Activated CD4-positive, alpha-beta T cell treated with anti-CD3 and anti-CD28 coated beads, Interleukin-2, amount 10 ng/mL, durations not matched to agents 7 days and 5 days (primary cell): ENCODE measurements around the gene CNTFR. TPM values are rescaled to one million over a fixed set of nuclear protein-coding genes. Genes with fewer than 3 reads are reported as not detected.
"Not testable (repeated sequence)": the region's sequence is repeated elsewhere in the genome, so short reads cannot be mapped to it uniquely, and the experiment has no call there.

Source experiments
- CTCF ChIA-PET: fragments of 350-600 bp; sonication (Branson Sonifier 250); formaldehyde crosslinking; loops from one replicate; lab custom pipeline; 2021; ENCODE audit warnings: antibody characterized with exemption; lab: Charles Lee
- POLR2A ChIA-PET: fragments of 350-600 bp; sonication (Branson Sonifier 250); formaldehyde crosslinking; loops from one replicate; lab custom pipeline; 2021; ENCODE audit warnings: antibody characterized with exemption; lab: Charles Lee
- DNase-seq: peaks from one replicate; pipeline ENCODE4 v3.0.0-alpha.2; 2020
- H3K27ac Mint-ChIP-seq: one replicate; pipeline ENCODE4 v1.8.0; 2021; ENCODE audit warnings: mild to moderate bottlenecking, moderate library complexity, mixed read lengths
- H3K27me3 Mint-ChIP-seq: one replicate; pipeline ENCODE4 v1.8.0; 2021; ENCODE audit warnings: mixed read lengths
- H3K36me3 Mint-ChIP-seq: one replicate; pipeline ENCODE4 v1.8.0; 2021; ENCODE audit warnings: low read depth, mixed read lengths
- H3K4me1 Mint-ChIP-seq: one replicate; pipeline ENCODE4 v1.8.0; 2021; ENCODE audit warnings: mixed read lengths
- H3K4me3 Mint-ChIP-seq: one replicate; pipeline ENCODE4 v1.8.0; 2021; ENCODE audit warnings: mild to moderate bottlenecking, moderate library complexity, mixed read lengths
- H3K9me3 Mint-ChIP-seq: one replicate; pipeline ENCODE4 v1.8.0; 2021; ENCODE audit warnings: mixed read lengths
- total RNA-seq, 2 experiments: library from RNA; stranded (reverse); gene quantifications; one replicate each; pipeline ENCODE4 v1.2.3, GENCODE V29; 2021

Gene CNTFR
- total RNA-seq, 2 experiments from 2014 or later: not detected

DNA sequence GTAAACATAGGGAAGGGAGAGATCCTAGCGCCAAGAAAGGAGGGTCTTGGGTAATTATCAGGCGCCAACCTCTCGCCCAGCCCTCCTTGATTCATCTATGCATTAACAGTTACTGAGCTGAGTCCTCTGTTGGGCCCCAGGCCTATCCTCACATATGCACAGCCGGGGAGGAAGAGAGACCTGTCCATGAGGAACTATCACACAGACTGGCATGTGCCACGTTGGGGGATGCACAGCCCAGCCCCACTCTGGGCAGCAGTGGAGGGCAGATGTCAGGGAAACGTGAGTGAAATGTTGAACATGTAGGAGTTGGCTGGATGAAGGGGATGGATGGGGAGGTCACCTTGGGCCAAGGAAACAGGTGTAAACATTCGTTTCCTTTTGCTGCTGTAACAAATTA, 48.0 kb downstream of the CNTFR start:
- Mint-ChIP-seq H3K4me1 (no peaks in the 10 kb centered on the region), H3K27ac (no peak overlapping the region), H3K9me3 (no peaks in the 10 kb centered on the region), H3K36me3 (no peaks in the 10 kb centered on the region), H3K4me3 (no peak overlapping the region), H3K27me3 (peaks cover 17% of the 10 kb centered on the region)
- ChIA-PET CTCF (no interaction called here), POLR2A (no interaction called here)
- DNase-seq: no peak

- POLR2A ChIA-PET: no interaction called here
Observed at GRCh38 chr9:34540827-34541226, 48.7 kb downstream of the CNTFR start.

GRCh38 chr9:34536685-34537084, 52.8 kb downstream of the CNTFR start:
- no peaks in the 10 kb centered on the region for H3K36me3 Mint-ChIP-seq
- H3K27me3 Mint-ChIP-seq: peaks cover 12% of the 10 kb centered on the region
- H3K27ac Mint-ChIP-seq: no peak overlapping the region
- no peaks in the 10 kb centered on the region for H3K4me1 Mint-ChIP-seq
- no peak for DNase-seq
- no peaks in the 10 kb centered on the region for H3K9me3 Mint-ChIP-seq
- POLR2A ChIA-PET: no interaction called here
- no peak overlapping the region for H3K4me3 Mint-ChIP-seq
- CTCF ChIA-PET: interaction anchor here (1.0 kb wide), 1 partner anchor 26 kb away, joined by 3 read pairs; no protein-coding TSS in a partner anchor

More at GRCh38 chr9:34540827-34541226, 48.7 kb downstream of the CNTFR start:
- Mint-ChIP-seq H3K4me3 (no peak overlapping the region), H3K36me3 (no peaks in the 10 kb centered on the region), H3K4me1 (no peaks in the 10 kb centered on the region), H3K27me3 (peaks cover 18% of the 10 kb centered on the region), H3K9me3 (no peaks in the 10 kb centered on the region), H3K27ac (no peak overlapping the region)
- DNase-seq: no peak
- CTCF ChIA-PET: interaction anchor here (0.6 kb wide), 1 partner anchor 1087 kb away, joined by 3 read pairs; no protein-coding TSS in a partner anchor

- DNase-seq, POLR2A ChIA-PET, H3K36me3 Mint-ChIP-seq, H3K27ac Mint-ChIP-seq, H3K9me3 Mint-ChIP-seq, H3K4me1 Mint-ChIP-seq, H3K4me3 Mint-ChIP-seq: not testable (repeated sequence)
- CTCF ChIA-PET: interaction anchor here (1.4 kb wide), 1 partner anchor 25 kb away, joined by 3 read pairs; no protein-coding TSS in a partner anchor
- peaks cover 42% of the 10 kb centered on the region for H3K27me3 Mint-ChIP-seq
Observed at GRCh38 chr9:34532041-34532440, 57.5 kb downstream of the CNTFR start.

DNA sequence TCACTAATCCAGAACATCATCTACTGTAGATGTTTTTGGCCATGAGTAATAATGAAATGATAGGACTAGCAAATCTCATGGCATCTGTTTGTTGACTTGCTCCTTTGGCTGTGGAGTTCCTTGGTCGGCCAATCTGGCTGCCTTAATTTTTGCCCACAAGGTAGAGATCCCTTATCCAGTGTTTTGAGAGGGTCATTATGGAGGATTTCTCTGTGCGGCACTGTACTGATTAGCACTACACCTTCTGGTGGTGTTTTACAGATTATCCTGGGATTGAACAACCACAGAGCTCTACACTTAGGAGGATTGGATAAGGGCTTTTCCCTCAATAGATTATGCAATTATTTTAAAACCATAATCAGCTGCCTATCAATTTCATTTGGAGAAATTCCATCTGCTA, 63.5 kb downstream of the CNTFR start:
- no peak overlapping the region for H3K27ac Mint-ChIP-seq
- CTCF ChIA-PET: no interaction called here
- H3K4me1 Mint-ChIP-seq: peaks cover 22% of the 10 kb centered on the region
- H3K36me3 Mint-ChIP-seq: no peaks in the 10 kb centered on the region
- no peak for DNase-seq
- no peaks in the 10 kb centered on the region for H3K9me3 Mint-ChIP-seq
- H3K27me3 Mint-ChIP-seq: peaks cover 54% of the 10 kb centered on the region
- H3K4me3 Mint-ChIP-seq: no peak overlapping the region
- POLR2A ChIA-PET: no interaction called here

DNA sequence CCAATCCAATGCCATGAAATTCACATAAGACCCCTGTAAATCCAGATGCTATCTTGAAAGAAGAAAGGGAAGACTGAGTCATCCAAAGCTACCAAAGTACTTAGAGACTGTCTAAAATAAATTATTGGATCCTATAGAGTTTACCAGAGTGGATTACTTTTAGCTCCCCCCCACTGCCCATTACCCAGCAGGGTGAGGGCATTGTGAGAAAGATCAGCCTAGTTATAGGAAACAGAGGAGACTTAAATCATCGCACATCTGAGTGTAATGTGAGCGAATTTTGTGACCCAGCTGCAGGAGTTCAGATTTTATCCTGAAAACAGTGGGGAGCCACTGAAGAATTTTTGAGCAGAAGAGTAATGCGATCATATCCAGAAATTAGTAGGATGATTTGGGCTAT, 65.2 kb downstream of the CNTFR start:
- H3K9me3 Mint-ChIP-seq: no peaks in the 10 kb centered on the region
- no peaks in the 10 kb centered on the region for H3K36me3 Mint-ChIP-seq
- H3K4me1 Mint-ChIP-seq: peaks cover 22% of the 10 kb centered on the region
- DNase-seq: no peak
- H3K4me3 Mint-ChIP-seq: no peak overlapping the region
- no peak overlapping the region for H3K27ac Mint-ChIP-seq
- ChIA-PET POLR2A (interaction anchor here (0.5 to 0.6 kb wide), 2 partner anchors 57 to 1464 kb away, joined by 3 to 4 read pairs; no protein-coding TSS in a partner anchor), CTCF (interaction anchor here (0.6 to 2.7 kb wide), 6 partner anchors 9 to 495 kb away, joined by 3 to 10 read pairs (median 5); no protein-coding TSS in a partner anchor)
- H3K27me3 Mint-ChIP-seq: peaks cover 46% of the 10 kb centered on the region

GRCh38 chr9:34522971-34523797, 66.3 kb downstream of the CNTFR start, which contains the start of gene ENHO:
TSS of gene ENHO (minus strand) at chr9:34522990. CDS start at chr9:34521695, 1,295 bp downstream.
- no peak within 1 kb of the TSS for H3K27ac Mint-ChIP-seq
- CTCF ChIA-PET: interaction anchor here (0.6 to 2.7 kb wide), 6 partner anchors 8 to 494 kb away, joined by 3 to 10 read pairs (median 4); no protein-coding TSS in a partner anchor
- peaks cover 40% of the 10 kb centered on the region for H3K27me3 Mint-ChIP-seq
- peak; percentile 85 for DNase-seq
- peak within 1 kb of the TSS; percentile 61 for H3K4me3 Mint-ChIP-seq
- H3K9me3 Mint-ChIP-seq: no peaks in the 10 kb centered on the region
- H3K4me1 Mint-ChIP-seq: peaks cover 22% of the 10 kb centered on the region
- POLR2A ChIA-PET: no interaction called here
- H3K36me3 Mint-ChIP-seq: no peaks in the 10 kb centered on the region

DNA sequence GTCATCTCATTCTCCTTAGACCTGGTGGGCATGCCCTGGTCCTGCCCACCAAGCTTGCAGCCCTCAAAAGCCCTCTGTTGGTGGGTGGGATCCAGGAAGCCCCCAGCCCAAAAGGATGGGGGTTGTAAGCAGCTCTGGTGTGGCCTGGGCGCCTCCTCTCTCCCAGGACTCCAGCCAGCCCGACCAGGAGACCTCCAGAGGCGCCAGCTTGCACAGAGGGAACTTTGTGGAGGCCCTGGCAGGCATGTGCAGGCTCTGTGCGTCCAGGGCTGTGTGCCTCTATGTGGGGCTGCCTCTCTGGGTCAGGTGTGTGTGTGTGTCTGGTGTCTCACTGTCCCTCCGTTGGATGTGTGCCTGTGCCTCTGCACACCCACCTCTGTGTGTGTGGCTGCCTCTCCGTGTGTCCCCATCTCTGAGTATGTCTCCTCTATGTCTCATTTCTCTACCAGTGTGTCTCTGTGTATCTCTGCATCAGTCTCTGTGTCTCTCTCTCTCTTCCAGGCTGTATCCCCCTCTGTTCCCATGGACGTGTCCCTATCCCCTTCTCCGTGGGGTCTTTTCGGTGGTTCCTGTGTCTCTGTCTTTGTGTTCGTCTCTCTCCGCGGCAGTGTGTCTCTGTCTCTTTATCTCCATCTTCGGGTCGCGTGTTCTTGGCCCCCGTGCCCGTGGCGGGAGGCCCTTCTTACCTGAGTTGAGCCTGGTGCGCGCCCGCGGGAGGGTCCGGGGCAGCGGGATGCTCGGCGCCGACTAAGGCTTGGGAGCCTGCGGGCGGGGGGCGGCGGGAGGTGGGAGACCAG, 67.2 kb downstream of the CNTFR start:
- H3K4me1 Mint-ChIP-seq: peaks cover 22% of the 10 kb centered on the region
- no peak overlapping the region for H3K27ac Mint-ChIP-seq
- DNase-seq: no peak
- ChIA-PET POLR2A (no interaction called here), CTCF (no interaction called here)
- no peaks in the 10 kb centered on the region for H3K36me3 Mint-ChIP-seq
- peak overlapping the region; percentile 61 for H3K4me3 Mint-ChIP-seq
- peaks cover 36% of the 10 kb centered on the region for H3K27me3 Mint-ChIP-seq
- no peaks in the 10 kb centered on the region for H3K9me3 Mint-ChIP-seq

DNA sequence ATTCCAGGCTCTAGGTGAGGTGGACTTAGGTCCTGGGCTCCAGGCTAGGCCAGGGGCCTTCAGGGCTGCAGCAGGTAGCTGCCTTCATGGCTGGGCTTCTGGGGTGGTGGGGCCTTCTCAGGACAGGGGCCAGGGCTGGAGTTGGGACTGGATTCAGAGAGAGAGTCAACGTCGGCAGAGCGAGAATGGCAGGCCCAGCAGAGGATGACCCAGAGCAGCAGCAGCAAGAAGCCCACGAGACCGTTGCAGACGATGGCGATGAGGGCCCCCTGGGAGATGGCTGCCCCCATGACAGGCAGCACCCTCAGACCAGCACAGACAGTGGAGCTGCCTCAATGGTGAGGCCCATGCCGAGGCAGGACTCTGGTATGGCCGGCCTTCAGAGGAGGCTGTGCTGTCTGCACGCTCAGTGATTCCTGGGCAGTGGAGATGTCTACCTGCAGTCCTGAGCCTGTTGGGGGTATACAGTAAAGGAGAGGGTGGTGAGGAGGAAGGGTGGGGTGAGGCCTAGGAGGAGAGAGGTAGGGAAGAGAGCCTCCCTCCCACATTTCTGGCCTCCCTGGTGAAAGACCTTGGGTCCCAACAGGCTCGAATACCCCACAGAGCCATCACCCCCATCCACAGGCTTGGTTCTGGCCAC, 68.0 kb downstream of the CNTFR start:
- H3K9me3 Mint-ChIP-seq: no peaks in the 10 kb centered on the region
- H3K27ac Mint-ChIP-seq: no peak overlapping the region
- H3K36me3 Mint-ChIP-seq: no peaks in the 10 kb centered on the region
- ChIA-PET CTCF (no interaction called here), POLR2A (no interaction called here)
- no peak for DNase-seq
- H3K4me1 Mint-ChIP-seq: peaks cover 22% of the 10 kb centered on the region
- H3K4me3 Mint-ChIP-seq: no peak overlapping the region
- H3K27me3 Mint-ChIP-seq: peaks cover 35% of the 10 kb centered on the region

DNA sequence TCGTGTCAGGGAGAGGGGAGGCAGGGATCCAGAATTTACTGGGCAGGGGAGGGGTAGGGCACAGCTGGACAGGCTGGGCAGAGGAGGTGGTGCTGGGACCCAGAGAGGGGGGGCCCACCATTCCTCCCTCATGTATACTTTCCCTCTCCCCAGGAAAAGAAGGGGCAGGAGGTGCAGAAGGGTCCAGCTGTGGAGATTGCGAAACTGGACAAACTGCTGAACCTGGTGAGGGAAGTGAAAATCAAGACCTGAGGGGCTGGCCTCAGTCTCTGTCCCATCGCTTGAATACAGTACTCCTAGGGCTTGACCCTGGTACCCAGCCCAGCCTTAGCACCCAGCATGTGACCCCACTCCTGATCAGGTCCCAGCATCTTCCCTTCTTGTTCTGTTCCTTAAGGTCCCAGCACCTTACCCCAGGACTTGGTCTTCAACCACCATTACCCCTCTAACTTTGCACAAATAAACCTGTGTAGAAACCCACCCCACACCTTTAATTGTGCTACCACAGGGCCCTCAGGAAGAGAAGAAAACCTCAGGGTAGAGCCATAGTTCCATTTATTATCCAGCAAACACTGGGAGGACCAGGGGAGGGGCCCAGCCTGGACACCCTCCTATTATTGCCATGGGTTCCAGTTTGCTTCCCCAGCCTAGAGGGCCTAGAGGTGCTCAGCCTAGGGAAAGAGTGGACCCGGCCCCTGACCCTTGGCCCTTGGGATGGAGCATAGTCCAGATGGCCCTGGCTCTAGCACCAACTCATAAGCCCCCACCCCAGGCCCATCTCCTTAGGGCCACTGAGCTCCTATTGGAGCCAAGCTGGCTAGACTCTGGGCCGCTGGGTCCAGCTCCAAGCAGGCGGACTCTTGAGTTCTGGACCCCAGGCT, 68.8 kb downstream of the CNTFR start:
- CTCF ChIA-PET: no interaction called here
- POLR2A ChIA-PET: no interaction called here
- peaks cover 32% of the 10 kb centered on the region for H3K27me3 Mint-ChIP-seq

DNA sequence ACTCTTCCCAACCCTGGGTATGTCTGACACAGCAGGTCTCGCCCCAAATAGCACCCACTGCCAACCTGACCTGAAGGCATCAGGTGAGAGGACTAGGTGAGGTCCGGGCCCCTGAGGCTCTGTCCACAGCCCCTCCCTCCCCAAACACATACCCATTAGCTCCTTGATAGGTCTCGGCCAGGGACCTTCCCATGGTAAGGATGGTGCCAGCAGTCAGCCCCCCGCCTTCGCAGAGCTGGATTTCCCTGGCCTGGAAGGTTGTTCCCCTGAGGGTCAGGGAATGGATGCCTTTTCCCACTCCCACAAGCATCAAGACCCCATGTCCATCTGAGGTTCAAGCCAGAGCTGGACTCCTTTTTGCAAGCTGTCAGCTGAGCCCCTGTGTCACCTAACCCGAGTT, 69.4 kb downstream of the CNTFR start:
- CTCF ChIA-PET: interaction anchor here (0.9 to 1.5 kb wide), 3 partner anchors 24 to 116 kb away, joined by 3 to 4 read pairs (median 3); no protein-coding TSS in a partner anchor
- POLR2A ChIA-PET: no interaction called here
- H3K4me3 Mint-ChIP-seq: no peak overlapping the region
- peaks cover 22% of the 10 kb centered on the region for H3K4me1 Mint-ChIP-seq
- no peaks in the 10 kb centered on the region for H3K36me3 Mint-ChIP-seq
- DNase-seq: no peak
- H3K27me3 Mint-ChIP-seq: peaks cover 28% of the 10 kb centered on the region
- H3K9me3 Mint-ChIP-seq: no peaks in the 10 kb centered on the region
- H3K27ac Mint-ChIP-seq: no peak overlapping the region

More for the DNA sequence above, 68.8 kb downstream of the CNTFR start:
- Mint-ChIP-seq H3K4me1 (peaks cover 22% of the 10 kb centered on the region), H3K36me3 (no peaks in the 10 kb centered on the region), H3K9me3 (no peaks in the 10 kb centered on the region), H3K4me3 (no peak overlapping the region), H3K27ac (no peak overlapping the region)
- DNase-seq: no peak
